Measurements from ENCODE around the gene TMEM218. TPM values are rescaled to one million over a fixed set of nuclear protein-coding genes. Genes with fewer than 3 reads are reported as not detected.

Gene TMEM218
- total RNA-seq (2014; rRNA removed; shearing (Covaris generic)), result 20.7 and 21.2 TPM in 2 replicates

DNA sequence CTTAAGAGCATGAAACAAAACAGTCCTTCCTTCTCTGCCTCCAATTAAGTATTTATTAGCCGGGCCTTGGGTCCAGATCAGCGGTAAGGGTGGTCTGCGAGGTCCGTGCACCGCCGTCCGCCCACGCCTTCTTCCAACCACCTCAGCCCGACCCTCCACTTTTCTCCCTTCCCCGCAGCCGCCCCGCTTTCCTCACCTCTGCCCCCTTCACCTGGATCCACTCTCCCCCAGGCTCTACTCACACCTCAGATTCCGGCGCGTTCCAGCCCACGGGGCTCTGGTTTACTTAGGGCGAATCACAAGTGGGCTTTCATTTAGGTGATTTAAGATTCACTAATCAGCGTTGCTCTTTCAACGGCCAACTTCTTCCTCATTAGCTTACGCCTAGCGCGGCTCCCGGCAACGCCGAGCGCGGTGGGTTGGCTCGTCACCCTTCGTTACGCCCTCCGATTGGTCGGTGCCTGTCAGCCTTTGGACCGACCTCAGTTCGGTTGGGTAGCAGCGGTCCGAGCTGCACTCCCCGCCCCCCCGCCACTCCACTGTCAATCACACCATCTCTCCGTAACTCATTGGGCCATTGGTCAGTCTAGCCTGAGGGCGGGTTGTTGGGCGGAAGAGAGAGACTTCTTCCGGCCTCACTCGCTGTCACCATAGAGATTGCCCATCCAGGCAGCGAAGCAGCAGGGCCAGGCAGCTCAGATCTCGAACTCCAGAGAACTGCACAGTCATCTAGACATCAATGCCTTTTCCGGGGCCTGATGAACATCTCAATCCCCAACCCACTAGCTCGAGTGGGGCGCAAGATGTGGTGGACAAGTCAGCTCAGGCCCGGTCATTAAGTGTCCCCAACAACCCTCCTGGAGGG lies at the start of gene TMEM218:
Gene TMEM218, minus strand, starts transcription at position 284 of the 865 bp plus-strand sequence. CDS start 9,385 bp downstream, outside the sequence.

GRCh38 chr11:125062931-125063428 lies 48.4 kb downstream of the TMEM218 start, which contains the start of gene SLC37A2:
TSS of gene SLC37A2 (plus strand) at chr11:125063305. CDS start at chr11:125063368, 63 bp downstream.

Other genes starting within 250 kb of the TMEM218 start
- 46.9 and 53.3 TPM in 2 replicates for gene ROBO3, start 246.2 kb downstream of the TMEM218 start, total RNA-seq (2014; rRNA removed; shearing (Covaris generic))
- gene ROBO4, start 213.8 kb downstream of the TMEM218 start, total RNA-seq (2014; rRNA removed; shearing (Covaris generic)), result 9.1 and 16.4 TPM in 2 replicates
- not detected in 2 replicates for gene HEPN1, start 192.4 kb downstream of the TMEM218 start, total RNA-seq (2014; rRNA removed; shearing (Covaris generic))
- 0.05 and 0.15 TPM in 2 replicates for gene HEPACAM, start 175.6 kb downstream of the TMEM218 start, total RNA-seq (2014; rRNA removed; shearing (Covaris generic))
- gene CCDC15, start 157.4 kb downstream of the TMEM218 start, total RNA-seq (2014; rRNA removed; shearing (Covaris generic)), result 5.2 and 6.6 TPM in 2 replicates
- 15.2 and 16.2 TPM in 2 replicates for gene SLC37A2, start 48.3 kb downstream of the TMEM218 start, total RNA-seq (2014; rRNA removed; shearing (Covaris generic))
- gene PKNOX2, start 53.1 kb upstream of the TMEM218 start, total RNA-seq (2014; rRNA removed; shearing (Covaris generic)), result 1.2 and 1.5 TPM in 2 replicates